ENCODE data around the gene RPL21.
"Not testable (repeated sequence)": the region's sequence is repeated elsewhere in the genome, so short reads cannot be mapped to it uniquely, and the experiment has no call there.

Gene RPL21

GRCh38 chr13:27293873-27294515 is 42.6 kb downstream of the RPL21 start:
- DNase-seq (ENCODE audit: low read depth): no peak
- no peak for TF ChIP-seq CTCF (IDR thresholded peaks at IDR 0.05; ENCODE audit: control insufficient read depth, extremely low read depth, insufficient read depth)
- H3K4me3 ChIP-seq (ENCODE audit: low read depth, low read length): no peak overlapping the region

- TF ChIP-seq CTCF (IDR thresholded peaks at IDR 0.05; ENCODE audit: control insufficient read depth, extremely low read depth, insufficient read depth): no peak
- no peak for DNase-seq (ENCODE audit: low read depth)
These were observed 43.7 kb downstream of the RPL21 start for GRCh38 chr13:27295096-27295495.

GRCh38 chr13:27295660-27296059 is 44.3 kb downstream of the RPL21 start:
- DNase-seq (ENCODE audit: low read depth): no peak
- H3K4me3 ChIP-seq (ENCODE audit: low read depth, low read length): no peak overlapping the region
- no peak for TF ChIP-seq CTCF (IDR thresholded peaks at IDR 0.05; ENCODE audit: control insufficient read depth, extremely low read depth, insufficient read depth)

More at GRCh38 chr13:27295096-27295495, 43.7 kb downstream of the RPL21 start:
- H3K4me3 ChIP-seq (ENCODE audit: low read depth, low read length): no peak overlapping the region

GRCh38 chr13:27296496-27296895 is 45.1 kb downstream of the RPL21 start:
- H3K4me3 ChIP-seq (ENCODE audit: low read depth, low read length): no peak overlapping the region
- no peak for DNase-seq (ENCODE audit: low read depth)
- no peak for TF ChIP-seq CTCF (IDR thresholded peaks at IDR 0.05; ENCODE audit: control insufficient read depth, extremely low read depth, insufficient read depth)

- DNase-seq (ENCODE audit: low read depth): no peak
- TF ChIP-seq CTCF (IDR thresholded peaks at IDR 0.05; ENCODE audit: control insufficient read depth, extremely low read depth, insufficient read depth): no peak
- H3K4me3 ChIP-seq (ENCODE audit: low read depth, low read length): no peak overlapping the region
These were observed 47.5 kb downstream of the RPL21 start for GRCh38 chr13:27298849-27299248.

GRCh38 chr13:27300406-27300805 is 49.0 kb downstream of the RPL21 start:
- DNase-seq (ENCODE audit: low read depth): not testable (repeated sequence)

GRCh38 chr13:27300941-27301586 is 49.7 kb downstream of the RPL21 start:
- DNase-seq (ENCODE audit: low read depth): no peak
- TF ChIP-seq CTCF (IDR thresholded peaks at IDR 0.05; ENCODE audit: control insufficient read depth, extremely low read depth, insufficient read depth): no peak
- H3K4me3 ChIP-seq (ENCODE audit: low read depth, low read length): no peak overlapping the region

More at GRCh38 chr13:27300406-27300805, 49.0 kb downstream of the RPL21 start:
- not testable (repeated sequence) for H3K4me3 ChIP-seq (ENCODE audit: low read depth, low read length)
